GM13977 (cell line): ENCODE results near the gene IMMP2L.
"Not testable (repeated sequence)": the region's sequence is repeated elsewhere in the genome, so short reads cannot be mapped to it uniquely, and the experiment has no call there.

Source experiments
- DNase-seq: peaks from one replicate; pipeline ENCODE4 v3.0.0; 2012; ENCODE audit warnings: low spot score
- in situ Hi-C: fragments of 300-500 bp; cut with MboI; formaldehyde crosslinking; loops from one replicate; pipeline ENCODE4 v1.12.0; 2022; ENCODE audit warnings: low sequenced_read_pairs, low pct_unique_long_range_greater_than_20kb, mixed read lengths, inconsistent platforms; ENCODE audit not compliant: unreplicated experiment
- TF ChIP-seq, protein P1 (sequence below): IDR thresholded peaks from 2 replicates; pipeline ENCODE4 v1.5.1; 2012; ENCODE audit warnings: mild to moderate bottlenecking, control low read depth; ENCODE audit not compliant: insufficient read depth; ENCODE audit errors: extremely low read depth, missing control alignments

Gene IMMP2L

DNA sequence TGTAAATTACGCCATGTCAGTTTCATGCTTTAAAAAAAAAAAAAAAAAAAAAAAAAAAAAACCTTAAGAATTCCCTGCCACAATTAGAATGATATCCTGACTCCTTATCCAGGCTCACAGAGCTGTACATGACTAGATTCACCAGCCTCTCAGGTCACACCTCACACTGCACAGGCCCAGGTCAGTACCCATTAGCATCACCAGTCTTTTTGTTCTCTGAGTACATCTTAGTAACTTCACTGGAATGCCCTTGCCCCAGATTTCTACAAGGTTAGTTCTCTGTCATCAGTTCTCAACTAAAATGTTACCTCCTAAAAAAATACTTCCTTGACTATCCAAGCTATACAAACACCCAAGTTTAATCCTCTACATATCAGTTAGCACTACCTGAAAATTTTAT lies 260.4 kb downstream of the IMMP2L start:
- TF ChIP-seq, protein P1, sequence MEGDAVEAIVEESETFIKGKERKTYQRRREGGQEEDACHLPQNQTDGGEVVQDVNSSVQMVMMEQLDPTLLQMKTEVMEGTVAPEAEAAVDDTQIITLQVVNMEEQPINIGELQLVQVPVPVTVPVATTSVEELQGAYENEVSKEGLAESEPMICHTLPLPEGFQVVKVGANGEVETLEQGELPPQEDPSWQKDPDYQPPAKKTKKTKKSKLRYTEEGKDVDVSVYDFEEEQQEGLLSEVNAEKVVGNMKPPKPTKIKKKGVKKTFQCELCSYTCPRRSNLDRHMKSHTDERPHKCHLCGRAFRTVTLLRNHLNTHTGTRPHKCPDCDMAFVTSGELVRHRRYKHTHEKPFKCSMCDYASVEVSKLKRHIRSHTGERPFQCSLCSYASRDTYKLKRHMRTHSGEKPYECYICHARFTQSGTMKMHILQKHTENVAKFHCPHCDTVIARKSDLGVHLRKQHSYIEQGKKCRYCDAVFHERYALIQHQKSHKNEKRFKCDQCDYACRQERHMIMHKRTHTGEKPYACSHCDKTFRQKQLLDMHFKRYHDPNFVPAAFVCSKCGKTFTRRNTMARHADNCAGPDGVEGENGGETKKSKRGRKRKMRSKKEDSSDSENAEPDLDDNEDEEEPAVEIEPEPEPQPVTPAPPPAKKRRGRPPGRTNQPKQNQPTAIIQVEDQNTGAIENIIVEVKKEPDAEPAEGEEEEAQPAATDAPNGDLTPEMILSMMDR = no peak
- no peak for DNase-seq
- in situ Hi-C loops = no loop called here

DNA sequence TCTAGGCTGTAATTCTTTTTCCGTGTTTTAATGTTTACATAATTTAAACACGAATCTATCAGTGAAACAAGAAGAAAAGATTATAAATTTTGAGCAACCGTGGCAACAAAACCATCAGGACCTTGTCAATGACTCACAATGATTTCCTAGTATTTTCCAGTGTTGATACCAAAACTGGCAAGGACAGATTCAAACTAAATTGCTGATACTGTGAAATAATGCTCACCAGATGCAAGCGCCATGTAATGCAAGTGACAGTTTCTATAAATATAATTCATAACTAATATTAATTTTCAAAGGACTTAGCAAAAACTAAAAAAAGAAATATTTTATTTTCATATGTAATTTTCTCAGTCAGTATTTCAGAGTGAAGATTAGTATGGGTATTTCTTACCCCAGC lies 267.8 kb downstream of the IMMP2L start:
- TF ChIP-seq, protein P1 = no peak
- in situ Hi-C loops = no loop called here
- no peak for DNase-seq

DNA sequence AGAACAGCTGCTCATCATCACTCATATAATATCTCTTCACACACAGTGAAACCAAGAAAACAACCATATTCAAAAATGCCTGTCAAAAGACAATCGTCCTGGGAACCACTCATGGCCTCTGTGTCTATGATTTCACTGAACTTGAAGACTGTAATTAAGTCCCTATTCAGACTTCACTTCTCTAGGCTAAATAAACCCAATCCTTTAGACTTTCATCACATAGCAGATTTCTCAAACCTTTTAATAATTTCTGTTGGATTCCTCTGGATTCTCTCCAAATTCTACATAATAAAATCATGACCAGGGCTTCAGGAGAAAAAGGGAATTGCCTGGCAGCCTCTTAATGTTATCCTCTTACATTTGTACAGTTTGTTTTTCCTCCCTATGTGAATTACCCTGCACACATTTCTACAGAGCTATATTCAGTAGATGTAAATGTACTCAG lies 270.2 kb downstream of the IMMP2L start:
- TF ChIP-seq, protein P1 = no peak
- in situ Hi-C loops = no loop called here
- no peak for DNase-seq

DNA sequence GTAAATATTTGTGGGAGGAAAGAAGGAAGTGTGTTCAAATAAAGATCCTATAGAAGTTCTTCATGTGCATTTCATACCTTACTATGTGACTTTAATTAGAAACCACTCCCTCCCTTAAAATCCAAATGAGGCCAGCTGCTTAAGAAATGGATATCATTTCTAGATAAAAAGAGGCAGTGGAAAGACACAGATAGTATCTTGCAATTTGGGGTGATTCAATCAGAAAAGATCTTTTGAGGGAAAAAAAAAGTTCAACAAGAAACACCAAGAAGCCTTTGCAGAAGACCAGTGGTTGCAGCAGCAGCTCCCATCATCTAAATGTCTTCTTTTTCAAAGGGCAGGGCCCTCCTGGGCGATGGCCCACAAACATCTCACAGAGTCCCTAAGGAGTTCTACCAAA lies 271.3 kb downstream of the IMMP2L start:
- in situ Hi-C loops = no loop called here
- TF ChIP-seq, protein P1 = no peak
- no peak for DNase-seq

- in situ Hi-C loops = no loop called here
- DNase-seq = no peak
Measured at GRCh38 chr7:111290419-111290818, 271.9 kb downstream of the IMMP2L start.

DNA sequence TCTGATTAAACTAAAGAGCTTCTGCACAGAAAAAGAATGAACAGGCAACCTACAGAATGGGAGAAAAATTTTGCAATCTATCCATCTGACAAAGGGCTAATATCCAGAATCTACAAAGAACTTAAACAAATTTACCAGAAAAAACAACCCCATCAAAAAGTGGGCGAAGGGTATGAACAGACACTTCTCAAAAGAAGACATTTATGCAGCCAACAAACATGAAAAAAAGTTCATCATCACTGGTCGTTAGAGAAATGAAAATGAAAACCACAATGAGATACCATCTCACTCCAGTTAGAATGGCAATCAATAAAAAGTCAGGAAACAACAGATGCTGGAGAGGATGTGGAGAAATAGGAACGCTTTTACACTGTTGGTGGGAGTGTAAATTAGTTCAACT lies 273.9 kb downstream of the IMMP2L start:
- DNase-seq, in situ Hi-C loops: not testable (repeated sequence)

More at GRCh38 chr7:111290419-111290818, 271.9 kb downstream of the IMMP2L start:
- TF ChIP-seq, protein P1 = no peak

DNA sequence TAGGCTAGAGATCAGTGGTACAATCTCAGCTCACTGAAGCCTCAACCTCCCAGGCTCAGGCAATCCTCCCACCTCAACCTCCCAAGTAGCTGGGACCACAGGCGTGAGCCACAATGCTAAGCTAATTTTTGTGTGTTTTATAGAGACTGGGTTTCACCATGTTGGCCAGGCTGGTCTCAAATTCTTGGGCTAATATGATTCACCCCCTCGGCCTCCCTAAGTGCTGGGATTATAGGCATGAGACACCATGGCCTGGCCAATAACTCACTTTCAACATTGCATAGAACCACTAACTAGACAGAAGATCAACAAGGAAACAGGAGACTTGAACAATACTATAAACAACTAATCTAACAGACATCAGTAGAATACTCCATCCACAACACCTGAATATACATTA lies 279.7 kb downstream of the IMMP2L start:
- in situ Hi-C loops = no loop called here

More for the DNA sequence above, 279.7 kb downstream of the IMMP2L start:
- no peak for DNase-seq
- TF ChIP-seq, protein P1 = no peak
